ENCODE data around the gene DLK1.

DNA sequence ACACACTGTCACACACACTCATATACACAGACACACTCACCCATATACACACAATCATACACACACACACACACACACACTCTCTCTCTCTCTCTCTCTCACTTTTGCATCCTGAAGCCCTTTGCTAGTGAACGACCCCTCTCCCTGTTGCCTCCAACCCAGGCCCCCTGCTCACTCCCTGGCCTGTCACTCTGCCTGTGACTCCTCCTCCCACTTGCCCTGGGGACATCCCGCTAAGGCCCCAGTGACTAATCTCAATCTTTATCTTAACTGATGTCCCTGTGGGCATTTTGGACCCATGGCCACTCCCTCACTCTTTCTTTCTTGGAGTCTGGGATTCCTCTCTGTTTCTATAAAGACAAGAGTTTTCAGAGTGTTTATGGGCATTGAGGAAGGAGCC is 10.9 kb upstream of the DLK1 start:
- TF ChIP-seq, protein P1, sequence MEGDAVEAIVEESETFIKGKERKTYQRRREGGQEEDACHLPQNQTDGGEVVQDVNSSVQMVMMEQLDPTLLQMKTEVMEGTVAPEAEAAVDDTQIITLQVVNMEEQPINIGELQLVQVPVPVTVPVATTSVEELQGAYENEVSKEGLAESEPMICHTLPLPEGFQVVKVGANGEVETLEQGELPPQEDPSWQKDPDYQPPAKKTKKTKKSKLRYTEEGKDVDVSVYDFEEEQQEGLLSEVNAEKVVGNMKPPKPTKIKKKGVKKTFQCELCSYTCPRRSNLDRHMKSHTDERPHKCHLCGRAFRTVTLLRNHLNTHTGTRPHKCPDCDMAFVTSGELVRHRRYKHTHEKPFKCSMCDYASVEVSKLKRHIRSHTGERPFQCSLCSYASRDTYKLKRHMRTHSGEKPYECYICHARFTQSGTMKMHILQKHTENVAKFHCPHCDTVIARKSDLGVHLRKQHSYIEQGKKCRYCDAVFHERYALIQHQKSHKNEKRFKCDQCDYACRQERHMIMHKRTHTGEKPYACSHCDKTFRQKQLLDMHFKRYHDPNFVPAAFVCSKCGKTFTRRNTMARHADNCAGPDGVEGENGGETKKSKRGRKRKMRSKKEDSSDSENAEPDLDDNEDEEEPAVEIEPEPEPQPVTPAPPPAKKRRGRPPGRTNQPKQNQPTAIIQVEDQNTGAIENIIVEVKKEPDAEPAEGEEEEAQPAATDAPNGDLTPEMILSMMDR (IDR thresholded peaks at IDR 0.05; ENCODE audit: low read length) = no peak
- TF ChIP-seq EZH2 (optimal IDR thresholded peaks at IDR 0.05; ENCODE audit: low read depth, low read length) (no peak), EZH2phosphoT487 (IDR thresholded peaks at IDR 0.05; ENCODE audit: low read length) (no peak)
